IMR-90 (cell line): ENCODE results near the gene RNF145. TPM values are rescaled to one million over a fixed set of nuclear protein-coding genes. Genes with fewer than 3 reads are reported as not detected.
"Not testable (repeated sequence)": the region's sequence is repeated elsewhere in the genome, so short reads cannot be mapped to it uniquely, and the experiment has no call there.

Experiments
- ATAC-seq: fragments of 200-7000 bp; cut with Tn5 transposase; 2 replicates; pipeline ENCODE4 v1.9.1; 2020; ENCODE audit warnings: low read depth, mild to moderate bottlenecking, moderate library complexity
- BruUV-seq: library from RNA; stranded (reverse); fragments of 400-500 nt; replicated peaks from 2 replicates; lab custom pipeline; 2021; lab: Mats Ljungman, UMichigan
- CTCF ChIA-PET: fragments of 300-600 bp; formaldehyde crosslinking; extraction: SDS; loops from one replicate; lab custom pipeline; 2021; ENCODE audit warnings: antibody characterized with exemption; lab: Yijun Ruan, JAX
- POLR2A ChIA-PET: fragments of 300-600 bp; sonication (Branson Sonifier 250); formaldehyde crosslinking; loops from one replicate; lab custom pipeline; 2022; ENCODE audit warnings: antibody characterized with exemption; ENCODE audit not compliant: unreplicated experiment; lab: Charles Lee
- DNase-seq: peaks from one replicate; pipeline ENCODE4 v3.0.0; 2013
- H2AFZ ChIP-seq: replicated peaks from 2 replicates; pipeline ENCODE3; 2013; ENCODE audit warnings: low read length, mild to moderate bottlenecking; ENCODE audit not compliant: poor library complexity
- H2AK5ac ChIP-seq: 2 replicates; pipeline ENCODE4 v1.6.1; 2013; ENCODE audit warnings: low read depth, low read length, inconsistent platforms
- H2AK9ac ChIP-seq: replicated peaks from 2 replicates; pipeline ENCODE3; 2013; ENCODE audit warnings: mild to moderate bottlenecking, low read depth, low read length, moderate library complexity; ENCODE audit not compliant: poor library complexity
- H2BK120ac ChIP-seq: 2 replicates; pipeline ENCODE4 v1.6.1; 2013; ENCODE audit warnings: low read depth, low read length, inconsistent platforms
- H2BK15ac ChIP-seq: 3 replicates; pipeline ENCODE4 v1.6.1; 2013; ENCODE audit warnings: low read depth, low read length, inconsistent platforms
- H2BK20ac ChIP-seq: 2 replicates; pipeline ENCODE4 v1.6.1; 2013; ENCODE audit warnings: low read depth, mild to moderate bottlenecking, inconsistent platforms, low read length, moderate library complexity
- H2BK5ac ChIP-seq: 2 replicates; pipeline ENCODE4 v1.6.1; 2013; ENCODE audit warnings: mild to moderate bottlenecking, low read depth, low read length, inconsistent platforms; ENCODE audit not compliant: poor library complexity, severe bottlenecking
- H3K14ac ChIP-seq: replicated peaks from 2 replicates; pipeline ENCODE4 v1.6.1; 2013; ENCODE audit warnings: low read depth, low read length, inconsistent platforms
- H3K18ac ChIP-seq: 2 replicates; pipeline ENCODE4 v1.6.1; 2013; ENCODE audit warnings: low read depth, low read length, control low read depth
- H3K23ac ChIP-seq: 2 replicates; pipeline ENCODE4 v1.6.1; 2013; ENCODE audit warnings: low read depth, low read length, inconsistent platforms
- H3K27ac ChIP-seq: 2 replicates; pipeline ENCODE4 v1.5.1; 2013; ENCODE audit warnings: mild to moderate bottlenecking, control low read depth, low read length; ENCODE audit not compliant: insufficient read depth
- H3K27me3 ChIP-seq: 2 replicates; pipeline ENCODE4 v1.6.1; 2013; ENCODE audit warnings: low read length; ENCODE audit not compliant: control insufficient read depth, insufficient read depth
- H3K36me3 ChIP-seq: 2 replicates; pipeline ENCODE4 v1.6.1; 2013; ENCODE audit warnings: low read length, mixed read lengths; ENCODE audit not compliant: control insufficient read depth, insufficient read depth
- H3K4ac ChIP-seq: 2 replicates; pipeline ENCODE4 v1.6.1; 2013; ENCODE audit warnings: low read depth, low read length, inconsistent platforms
- H3K4me1 ChIP-seq: 2 replicates; pipeline ENCODE4 v1.6.1; 2013; ENCODE audit warnings: low read length, mixed read lengths; ENCODE audit not compliant: control insufficient read depth, insufficient read depth
- H3K4me2 ChIP-seq: 2 replicates; pipeline ENCODE4 v1.6.1; 2013; ENCODE audit warnings: low read depth, mild to moderate bottlenecking, control low read depth, low read length, moderate library complexity
- H3K4me3 ChIP-seq: 2 replicates; pipeline ENCODE4 v1.5.1; 2013; ENCODE audit warnings: low read depth, mild to moderate bottlenecking, control low read depth, low read length, moderate library complexity; ENCODE audit not compliant: insufficient read depth
- H3K56ac ChIP-seq: 2 replicates; pipeline ENCODE4 v1.6.1; 2013; ENCODE audit warnings: low read length, inconsistent platforms; ENCODE audit not compliant: insufficient read depth; ENCODE audit errors: extremely low read depth
- H3K79me1 ChIP-seq, 2 experiments: 2 replicates each; pipeline ENCODE4 v1.6.1; 2013; ENCODE audit warnings: low read length in 2 of 2, inconsistent platforms in 1 of 2, low read depth in 1 of 2
- H3K9ac ChIP-seq: 2 replicates; pipeline ENCODE4 v1.6.1; 2013; ENCODE audit warnings: low read depth, low read length, control low read depth
- H3K9me1 ChIP-seq: 2 replicates; pipeline ENCODE4 v1.6.1; 2013; ENCODE audit warnings: low read length, inconsistent platforms; ENCODE audit not compliant: insufficient read depth
- H3K9me3 ChIP-seq: 2 replicates; pipeline ENCODE4 v1.6.1; 2013; ENCODE audit warnings: low read length; ENCODE audit not compliant: control insufficient read depth, insufficient read depth
- H4K20me1 ChIP-seq: 2 replicates; pipeline ENCODE4 v1.6.1; 2013; ENCODE audit warnings: low read length, inconsistent platforms; ENCODE audit not compliant: insufficient read depth
- H4K5ac ChIP-seq: 2 replicates; pipeline ENCODE4 v1.6.1; 2013; ENCODE audit warnings: mild to moderate bottlenecking, low read depth, low read length, control low read depth
- H4K8ac ChIP-seq, 2 experiments: 2 replicates each; pipeline ENCODE4 v1.6.1; 2013; ENCODE audit warnings: low read depth in 2 of 2, low read length in 2 of 2, control low read depth in 1 of 2, inconsistent platforms in 1 of 2
- H4K91ac ChIP-seq: 2 replicates; pipeline ENCODE4 v1.6.1; 2013; ENCODE audit warnings: low read depth, low read length, inconsistent platforms; ENCODE audit not compliant: insufficient read depth
- WGBS, 2 experiments: methylation state at CpG; one replicate each; pipeline versions ENCODE4 v1.1.5 to v1.1.7; 2013; ENCODE audit warnings: missing lambda C conversion rate in 2 of 2; ENCODE audit not compliant: insufficient read length in 1 of 2; ENCODE audit errors: extremely low coverage in 2 of 2; 5-methylcytosine and 5-hydroxymethylcytosine counted together
- dilution Hi-C: fragments of 300-500 bp; cut with HindIII; formaldehyde crosslinking; loops from one replicate; pipeline ENCODE4 v1.14.3; 2018; ENCODE audit warnings: low sequenced_read_pairs; ENCODE audit not compliant: unreplicated experiment
- in situ Hi-C: fragments of 300-500 bp; cut with MboI; formaldehyde crosslinking; loops from 3 replicates; pipeline ENCODE4 v1.14.3; 2019; ENCODE audit warnings: low sequenced_read_pairs, inconsistent platforms, mixed read lengths
- intact Hi-C: fragments of 100-400 bp; cut with micrococcal nuclease; formaldehyde crosslinking; loops from 2 replicates; pipeline ENCODE4 v1.10.0; 2022
- polyA plus RNA-seq, 3 experiments: library from polyadenylated mRNA; depleted of rRNA; stranded (reverse); fragments of >200 nt; gene quantifications; 2 replicates each; pipeline ENCODE4 v1.2.3, GENCODE V29; 2012; ENCODE audit warnings: low replicate concordance in 1 of 3
- total RNA-seq: library from RNA; depleted of rRNA; stranded (reverse); fragments of >200 nt; gene quantifications from 2 replicates; pipeline ENCODE4 v1.2.3, GENCODE V29; 2012

The RNF145 gene
- total and polyA plus RNA-seq, 2 of the 4 experiments (the other 2 are of a cell fraction): 50.0 to 57.0 TPM

- POLR2A ChIA-PET, H4K5ac ChIP-seq, BruUV-seq, H3K4me2 ChIP-seq, H2BK20ac ChIP-seq, H4K8ac ChIP-seq, H2BK15ac ChIP-seq, H3K23ac ChIP-seq, H4K91ac ChIP-seq, H3K27ac ChIP-seq, H3K79me1 ChIP-seq, H3K9me3 ChIP-seq, H3K27me3 ChIP-seq, H3K4ac ChIP-seq, H3K4me3 ChIP-seq, H2BK5ac ChIP-seq, H3K14ac ChIP-seq, H2AFZ ChIP-seq, CTCF ChIA-PET, H3K9ac ChIP-seq, H2BK120ac ChIP-seq, H2AK9ac ChIP-seq, H4K20me1 ChIP-seq, H3K18ac ChIP-seq, H3K36me3 ChIP-seq, H3K4me1 ChIP-seq, intact Hi-C loops, H3K9me1 ChIP-seq, H3K56ac ChIP-seq, H2AK5ac ChIP-seq, in situ Hi-C loops, ATAC-seq, dilution Hi-C loops: not testable (repeated sequence)
- peak; percentile 4 for DNase-seq
- WGBS, 2 experiments: no CpG with 5 or more reads among the region's 2 CpGs
Observed at GRCh38 chr5:159235871-159236520, 26.6 kb upstream of the RNF145 start.
